ENCODE data around the gene FGF13. TPM values are rescaled to one million over a fixed set of nuclear protein-coding genes. Genes with fewer than 3 reads are reported as not detected.

The FGF13 gene
- total and polyA plus RNA-seq, 2 donors (not counting 1 experiment from before 2014, with no cell fraction given): not detected

- intact Hi-C loops (cut with micrococcal nuclease): no loop called here
- DNase-seq: no peak
- Mint-ChIP-seq H3K4me1 (no peaks in the 10 kb centered on the region), H3K27ac (no peak overlapping the region), H3K27me3 (no peaks in the 10 kb centered on the region), H3K9me3 (ENCODE audit: insufficient read depth) (no peaks in the 10 kb centered on the region), H3K4me3 (no peak overlapping the region)
- POLR2A ChIA-PET: no interaction called here
- H3K9ac ChIP-seq (ENCODE audit: low read length): no peak overlapping the region
- TF ChIP-seq EZH2 (IDR thresholded peaks at IDR 0.05; ENCODE audit: borderline replicate concordance, insufficient read depth, low read depth, low read length, poor library complexity, severe bottlenecking) (no peak), CTCF (IDR thresholded peaks at IDR 0.05) (no peak)
- no peak overlapping the region for H2AFZ ChIP-seq (ENCODE audit: insufficient read depth, low read depth, low read length, poor library complexity, severe bottlenecking)
- no peaks in the 10 kb centered on the region for H3K9me3 ChIP-seq (ENCODE audit: control extremely low read depth in 1 of 3, control insufficient read depth in 2 of 3, insufficient read depth in 1 of 3, low read length in 2 of 3)
- ATAC-seq (ENCODE audit: low read depth): no peak
- no peak overlapping the region for H3K27ac ChIP-seq (ENCODE audit: low read length in 2 of 2)
- no peak overlapping the region for H3K4me2 ChIP-seq (replicated peaks; ENCODE audit: low read depth, low read length, poor library complexity, severe bottlenecking)
- no peaks in the 10 kb centered on the region for H3K79me2 ChIP-seq (ENCODE audit: control insufficient read depth, insufficient read depth, low read length)
- no peaks in the 10 kb centered on the region for H3K36me3 ChIP-seq (replicated peaks in 1 of 2; ENCODE audit: control extremely low read depth in 1 of 2, control insufficient read depth in 1 of 2, extremely low read depth in 1 of 2, insufficient read depth in 2 of 2, low read length in 1 of 2)
- no peaks in the 10 kb centered on the region for H4K20me1 ChIP-seq (ENCODE audit: control insufficient read depth, insufficient read depth, low read length, poor library complexity, severe bottlenecking)
- WGBS (ENCODE audit: insufficient coverage): 93% methylated on average over 2 of the region's 5 CpGs
- no peaks in the 10 kb centered on the region for H3K4me1 ChIP-seq (ENCODE audit: control insufficient read depth in 2 of 2, insufficient read depth in 2 of 2, low read length in 2 of 2)
- no peak overlapping the region for H3K4me3 ChIP-seq (ENCODE audit: control extremely low read depth in 1 of 5, extremely low read depth in 1 of 5, insufficient read depth in 1 of 5, low read depth in 2 of 5, low read length in 4 of 5)
- CTCF ChIA-PET: no interaction called here
- no peaks in the 10 kb centered on the region for H3K27me3 ChIP-seq (replicated peaks in 1 of 4; ENCODE audit: control extremely low read depth in 1 of 4, control insufficient read depth in 3 of 4, insufficient read depth in 4 of 4, low read length in 3 of 4)
Observed at GRCh38 chrX:138723301-138723700, 11.8 kb upstream of the FGF13 start.

GRCh38 chrX:138719396-138719795 lies 7.9 kb upstream of the FGF13 start:
- no peak for DNase-seq
- POLR2A ChIA-PET: no interaction called here

More at GRCh38 chrX:138719396-138719795, 7.9 kb upstream of the FGF13 start:
- Mint-ChIP-seq H3K27ac (no peak overlapping the region), H3K4me1 (no peaks in the 10 kb centered on the region), H3K9me3 (ENCODE audit: insufficient read depth) (no peaks in the 10 kb centered on the region), H3K4me3 (no peak overlapping the region), H3K27me3 (peaks cover 10% of the 10 kb centered on the region)
- ATAC-seq (ENCODE audit: low read depth): no peak
- Histone ChIP-seq H3K9me3 (ENCODE audit: control extremely low read depth in 1 of 3, control insufficient read depth in 2 of 3, insufficient read depth in 1 of 3, low read length in 2 of 3) (no peaks in the 10 kb centered on the region), H3K4me3 (ENCODE audit: control extremely low read depth in 1 of 5, extremely low read depth in 1 of 5, insufficient read depth in 1 of 5, low read depth in 2 of 5, low read length in 4 of 5) (no peak overlapping the region), H4K20me1 (ENCODE audit: control insufficient read depth, insufficient read depth, low read length, poor library complexity, severe bottlenecking) (no peaks in the 10 kb centered on the region), H3K4me2 (replicated peaks; ENCODE audit: low read depth, low read length, poor library complexity, severe bottlenecking) (no peak overlapping the region), H3K36me3 (replicated peaks in 1 of 2; ENCODE audit: control extremely low read depth in 1 of 2, control insufficient read depth in 1 of 2, extremely low read depth in 1 of 2, insufficient read depth in 2 of 2, low read length in 1 of 2) (no peaks in the 10 kb centered on the region), H3K9ac (ENCODE audit: low read length) (no peak overlapping the region), H2AFZ (ENCODE audit: insufficient read depth, low read depth, low read length, poor library complexity, severe bottlenecking) (no peak overlapping the region), H3K27me3 (replicated peaks in 1 of 4; ENCODE audit: control extremely low read depth in 1 of 4, control insufficient read depth in 3 of 4, insufficient read depth in 4 of 4, low read length in 3 of 4) (no peaks in the 10 kb centered on the region), H3K4me1 (ENCODE audit: control insufficient read depth in 2 of 2, insufficient read depth in 2 of 2, low read length in 2 of 2) (no peaks in the 10 kb centered on the region), H3K27ac (ENCODE audit: low read length in 2 of 2) (no peak overlapping the region), H3K79me2 (ENCODE audit: control insufficient read depth, insufficient read depth, low read length) (no peaks in the 10 kb centered on the region)
- WGBS (ENCODE audit: insufficient coverage): no CpG with 5 or more reads among the region's 3 CpGs
- CTCF ChIA-PET: no interaction called here
- intact Hi-C loops (cut with micrococcal nuclease): no loop called here
- TF ChIP-seq CTCF (IDR thresholded peaks at IDR 0.05): no peak
- no peak for TF ChIP-seq EZH2 (IDR thresholded peaks at IDR 0.05; ENCODE audit: borderline replicate concordance, insufficient read depth, low read depth, low read length, poor library complexity, severe bottlenecking)
